NCI-H82 treated with DMSO at 0.1 percent for 48 hours (cell line): ENCODE measurements around the gene CEP192.

Experiments used
- DNase-seq: peaks from one replicate; lab custom pipeline; 2025; ENCODE audit not compliant: unreplicated experiment; lab: John Stamatoyannopoulos, UW

CEP192 gene

GRCh38 chr18:13138420-13139139, 147.4 kb downstream of the CEP192 start:
- no peak for DNase-seq

- no peak for DNase-seq
Observed at GRCh38 chr18:13139885-13140450, 148.8 kb downstream of the CEP192 start.

- DNase-seq: no peak
Observed at GRCh38 chr18:13141209-13141608, 150.0 kb downstream of the CEP192 start.

GRCh38 chr18:13145636-13146190, 154.6 kb downstream of the CEP192 start:
- DNase-seq: no peak

- DNase-seq: no peak
Observed at GRCh38 chr18:13147130-13147529, 156.0 kb downstream of the CEP192 start.

- no peak for DNase-seq
Observed at GRCh38 chr18:13151656-13152055, 160.5 kb downstream of the CEP192 start.

- no peak for DNase-seq
Observed at GRCh38 chr18:13158428-13158827, 167.3 kb downstream of the CEP192 start.

- DNase-seq: peak; percentile 25
Observed at GRCh38 chr18:13159579-13159978, 168.4 kb downstream of the CEP192 start.

GRCh38 chr18:13161276-13161899, 170.2 kb downstream of the CEP192 start:
- DNase-seq: no peak

- no peak for DNase-seq
Observed at GRCh38 chr18:13163167-13163927, 172.2 kb downstream of the CEP192 start.

GRCh38 chr18:13164406-13164805, 173.2 kb downstream of the CEP192 start:
- DNase-seq: no peak

- DNase-seq: peak; percentile 64
Observed at GRCh38 chr18:13165636-13166423, 174.7 kb downstream of the CEP192 start.

GRCh38 chr18:13173578-13174145, 182.5 kb downstream of the CEP192 start:
- no peak for DNase-seq
